CD4-positive, alpha-beta T cell treated with Interferon gamma for 1 hour (primary cell): ENCODE measurements around the gene EARS2.
"Not testable (repeated sequence)": the region's sequence is repeated elsewhere in the genome, so short reads cannot be mapped to it uniquely, and the experiment has no call there.

ENCODE experiments used
- DNase-seq: peaks from one replicate; pipeline ENCODE4 v3.0.0-alpha.2; 2020

EARS2 gene

GRCh38 chr16:23523876-23524385 is 33.2 kb downstream of the EARS2 start:
- DNase-seq, result no peak

GRCh38 chr16:23523321-23523720 is 33.8 kb downstream of the EARS2 start:
- no peak for DNase-seq

DNA sequence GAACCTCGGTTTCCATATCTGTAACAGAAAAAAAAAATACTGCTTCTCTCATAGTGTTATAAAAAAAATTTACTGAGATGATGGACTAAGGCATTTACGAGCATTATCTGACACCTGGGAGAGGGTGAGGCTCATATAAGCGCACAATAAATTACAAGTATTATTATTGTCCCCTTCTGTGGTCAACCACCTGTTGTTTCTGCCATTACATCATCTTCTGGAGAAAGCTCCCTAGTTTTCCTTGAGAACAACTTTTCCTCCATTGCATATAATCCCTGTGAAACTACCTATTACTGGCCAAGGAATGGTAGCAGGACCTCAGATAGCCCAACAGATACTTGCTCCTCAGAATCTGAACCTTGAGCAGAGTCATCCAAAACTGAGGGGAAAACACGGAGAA is 35.2 kb downstream of the EARS2 start:
- no peak for DNase-seq

DNA sequence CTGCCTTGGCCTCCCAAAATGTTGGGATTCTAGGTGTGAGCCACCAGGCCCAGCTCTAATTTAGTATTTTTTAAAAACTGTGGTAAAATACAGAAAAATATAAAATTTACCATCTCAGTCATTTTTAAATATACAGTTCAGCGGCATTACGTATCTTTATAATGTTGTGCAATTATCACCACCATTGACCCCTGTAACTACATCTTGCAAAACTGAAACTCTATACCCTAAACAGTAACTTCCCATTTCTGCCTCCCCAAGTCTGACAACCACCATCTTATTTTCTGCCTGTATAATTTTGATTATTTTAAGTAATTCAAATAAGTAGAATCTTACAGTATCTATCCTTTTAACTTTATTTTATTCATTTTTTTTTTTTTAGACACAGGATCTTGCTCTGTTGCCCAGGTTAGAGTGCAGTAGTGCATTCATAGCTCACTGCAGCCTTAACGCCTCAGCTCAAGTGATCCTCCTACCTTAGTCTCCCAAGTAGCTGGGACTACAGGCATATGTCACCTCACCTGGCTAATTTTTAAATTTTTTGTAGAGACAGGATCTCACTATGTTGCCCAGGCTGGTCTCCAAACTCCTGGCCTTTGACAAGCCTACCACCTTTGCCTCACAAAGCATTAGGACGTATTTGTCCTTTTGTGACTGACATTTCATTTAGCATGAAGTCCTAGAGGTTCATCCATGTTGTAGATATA is 36.0 kb downstream of the EARS2 start:
- no peak for DNase-seq

GRCh38 chr16:23520500-23520899 is 36.6 kb downstream of the EARS2 start:
- no peak for DNase-seq

- DNase-seq, result no peak
Observed at GRCh38 chr16:23519282-23519681, 37.9 kb downstream of the EARS2 start.

- no peak for DNase-seq
Observed at GRCh38 chr16:23518435-23518891, 38.7 kb downstream of the EARS2 start.

DNA sequence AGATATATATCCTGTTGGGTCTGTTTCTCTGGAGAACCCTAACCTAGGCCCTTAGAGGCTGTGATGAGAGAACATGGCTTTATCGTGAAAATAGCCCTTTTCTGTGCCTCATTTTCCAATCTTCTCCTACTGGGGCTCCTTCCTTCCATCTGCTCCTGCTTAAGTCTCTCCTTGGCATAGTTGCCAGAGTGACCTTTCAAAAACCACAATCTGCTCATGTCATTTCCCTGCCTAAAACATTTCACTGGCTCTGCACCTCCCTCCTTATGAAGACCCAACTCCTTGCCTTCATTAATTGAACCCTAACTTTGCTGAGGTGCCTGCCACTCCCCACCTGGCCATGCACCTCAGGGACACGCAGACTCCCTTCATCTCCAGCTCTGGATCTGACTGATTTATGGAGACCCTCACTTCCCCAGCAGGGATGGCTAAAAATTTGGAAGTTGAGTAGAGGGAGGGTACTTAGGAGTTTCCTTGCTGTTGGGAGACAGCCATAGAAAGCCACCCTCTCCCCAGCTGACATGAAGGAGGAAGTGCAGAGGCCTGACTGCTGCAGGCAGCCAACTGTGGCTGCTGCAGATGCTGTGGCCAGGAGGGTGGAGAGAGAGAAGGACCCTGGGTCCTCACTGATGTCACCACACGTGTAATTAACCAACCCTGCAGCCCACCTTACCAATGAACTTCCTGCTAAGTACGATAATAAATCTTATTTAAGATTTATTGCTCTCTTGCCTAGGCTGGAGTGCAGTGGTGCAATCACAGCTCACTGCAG is 40.6 kb downstream of the EARS2 start:
- DNase-seq, result peak; percentile 70

- no peak for DNase-seq
Observed at GRCh38 chr16:23515881-23516280, 41.3 kb downstream of the EARS2 start.

- no peak for DNase-seq
Observed at GRCh38 chr16:23514381-23515152, 42.6 kb downstream of the EARS2 start.

- no peak for DNase-seq
Observed at GRCh38 chr16:23512168-23512695, 44.9 kb downstream of the EARS2 start.

- no peak for DNase-seq
Observed at GRCh38 chr16:23511731-23512130, 45.4 kb downstream of the EARS2 start.

DNA sequence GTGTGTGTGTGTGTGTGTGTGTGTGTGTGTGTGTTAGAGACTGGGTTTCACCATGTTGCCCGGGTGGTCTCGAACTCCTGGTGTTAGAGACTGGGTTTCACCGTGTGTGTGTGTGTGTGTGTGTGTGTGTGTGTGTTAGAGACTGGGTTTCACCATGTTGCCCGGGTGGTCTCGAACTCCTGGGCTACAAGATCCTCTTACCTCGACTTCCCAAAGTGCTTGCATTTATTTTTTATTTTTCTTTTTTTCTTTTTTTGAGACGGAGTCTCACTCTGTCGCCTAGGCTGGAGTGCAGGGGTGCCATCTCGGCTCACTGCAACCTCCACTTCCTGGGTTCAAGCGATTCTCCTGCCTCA is 46.3 kb downstream of the EARS2 start:
- not testable (repeated sequence) for DNase-seq

- peak; percentile 80 for DNase-seq
Observed at GRCh38 chr16:23510164-23510914, 46.8 kb downstream of the EARS2 start, which contains the start of gene GGA2. Gene GGA2 (minus strand): TSS chr16:23510494. CDS start chr16:23510411, 83 bp downstream.

DNA sequence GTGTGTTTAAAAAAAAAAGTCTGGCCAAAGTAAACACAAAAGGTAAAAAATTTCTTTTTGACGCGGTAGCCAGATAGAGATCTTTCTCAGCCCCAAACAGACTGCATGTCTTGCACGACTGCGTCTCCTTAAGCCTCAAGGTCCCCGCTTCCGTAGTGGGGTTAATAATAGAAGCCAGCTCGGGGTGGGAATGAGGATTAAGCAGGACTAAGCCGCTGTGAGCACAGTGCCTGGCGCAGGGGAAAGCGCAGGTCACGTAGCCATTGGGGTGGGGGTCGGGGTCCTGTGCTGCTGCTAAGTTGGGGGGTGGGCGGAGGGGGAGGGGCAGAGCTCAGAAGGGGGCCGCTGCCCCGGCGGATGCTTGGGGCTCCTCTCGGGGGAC is 47.4 kb downstream of the EARS2 start:
- peak; percentile 16 for DNase-seq

GRCh38 chr16:23509441-23509754 is 47.8 kb downstream of the EARS2 start:
- no peak for DNase-seq

GRCh38 chr16:23508589-23509440 is 48.3 kb downstream of the EARS2 start:
- DNase-seq, result no peak

DNA sequence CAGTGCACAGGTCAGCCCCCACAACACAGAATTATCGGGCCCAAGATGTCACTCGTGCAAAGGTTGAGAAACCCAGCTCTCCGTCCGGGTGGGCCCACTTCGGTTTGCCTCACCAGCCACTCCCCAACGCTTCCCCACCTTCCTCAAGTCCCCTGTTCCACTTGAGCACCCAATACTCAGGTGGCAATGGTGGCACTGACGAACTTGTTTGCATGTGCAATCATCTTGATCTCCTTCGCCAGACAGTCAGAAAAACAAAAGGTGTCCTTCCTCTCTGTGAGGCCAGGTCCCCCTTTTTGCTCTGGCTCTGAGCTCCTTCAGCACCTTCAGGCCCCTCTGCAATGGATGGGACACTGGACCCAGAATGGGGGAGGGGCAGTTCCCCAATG is 50.5 kb downstream of the EARS2 start:
- peak; percentile 37 for DNase-seq

DNA sequence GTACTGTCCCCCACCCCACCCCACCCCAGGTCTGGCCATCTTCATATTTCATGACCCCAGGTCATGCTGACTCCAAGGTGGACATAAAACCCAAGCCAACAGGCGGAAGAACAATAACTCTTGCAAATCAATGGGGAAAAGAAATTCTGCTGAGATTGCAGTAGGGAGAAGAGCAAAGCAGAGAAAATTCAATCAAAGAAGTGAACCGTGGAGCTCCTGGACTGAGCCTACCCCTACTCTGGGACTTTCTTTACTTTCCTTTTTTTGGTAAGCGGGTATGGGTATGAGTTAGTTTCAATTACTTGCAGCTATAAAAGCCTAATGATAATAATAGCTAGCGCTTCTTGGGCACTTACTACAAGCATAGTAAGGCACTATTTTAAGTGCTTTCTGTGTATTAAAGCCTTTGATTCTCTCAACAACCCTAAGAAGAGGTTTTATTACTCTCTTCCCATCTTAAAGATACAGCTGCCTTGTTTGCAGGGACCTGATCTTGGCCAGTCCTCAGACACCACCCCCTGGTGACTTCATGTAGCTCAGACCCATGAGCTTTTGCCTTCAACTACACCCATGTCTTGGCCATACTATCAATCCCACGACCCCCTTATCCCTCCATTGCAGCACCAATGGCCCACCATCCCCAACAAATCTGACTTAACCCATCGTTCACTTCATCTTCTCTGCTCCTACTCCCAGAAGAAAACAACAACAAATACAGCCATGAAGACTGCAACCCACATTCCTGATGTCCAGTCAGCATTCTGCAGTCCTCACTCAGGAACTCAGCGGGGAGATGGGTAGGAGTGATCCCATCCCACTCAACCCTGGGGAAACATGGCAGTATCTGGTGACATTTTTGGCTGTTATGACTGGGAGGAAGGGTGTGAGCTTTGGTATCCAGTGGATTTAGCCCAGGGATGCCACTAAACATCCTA is 51.2 kb downstream of the EARS2 start:
- no peak for DNase-seq

DNA sequence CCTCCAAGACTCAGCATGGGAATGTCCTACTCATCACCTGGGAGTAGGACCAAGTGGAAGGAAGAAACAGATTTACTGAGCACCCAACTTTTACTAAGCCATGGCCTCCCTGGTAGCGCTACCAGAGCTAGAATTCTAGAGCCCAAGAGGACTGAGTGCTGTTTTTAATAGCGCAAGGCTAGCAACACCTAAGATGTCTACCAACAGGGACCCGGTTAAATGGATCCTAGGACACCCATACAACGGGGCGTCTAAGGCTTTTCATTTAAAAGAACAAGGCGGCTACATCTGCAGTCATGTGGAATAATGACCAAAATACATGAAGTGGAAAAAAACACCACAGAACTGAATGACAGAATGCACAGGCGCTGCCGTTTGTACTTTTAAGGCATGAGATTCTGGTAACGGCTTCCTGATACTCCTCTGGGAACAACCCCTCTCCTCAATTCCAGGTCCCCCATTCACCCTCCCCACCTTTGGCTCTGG is 51.9 kb downstream of the EARS2 start:
- no peak for DNase-seq
